Right lobe of liver (tissue), 4 donors: Measurements from ENCODE around the gene RACK1.

Source experiments
- CTCF ChIP-seq, 4 donors: fragments of 200-600 bp in 3 of 4; fragments of 450-650 bp in 1 of 4; IDR thresholded peaks; one replicate each; pipeline versions ENCODE4 v1.5.1 to v1.8.0; 2016 to 2022; ENCODE audit warnings: antibody characterized with exemption in 4 of 4, mild to moderate bottlenecking in 2 of 4
- POLR2A ChIP-seq: fragments of 450-650 bp; IDR thresholded peaks from one replicate; pipeline ENCODE4 v1.6.1; 2017; ENCODE audit warnings: antibody characterized with exemption, mild to moderate bottlenecking
- donor health status: DM: no; HTN: no; CAD: no.
- donor health status: DM: no; HTN: no; CAD: no.
- donor health status: DM: no; HTN: yes; CAD: no.

DNA sequence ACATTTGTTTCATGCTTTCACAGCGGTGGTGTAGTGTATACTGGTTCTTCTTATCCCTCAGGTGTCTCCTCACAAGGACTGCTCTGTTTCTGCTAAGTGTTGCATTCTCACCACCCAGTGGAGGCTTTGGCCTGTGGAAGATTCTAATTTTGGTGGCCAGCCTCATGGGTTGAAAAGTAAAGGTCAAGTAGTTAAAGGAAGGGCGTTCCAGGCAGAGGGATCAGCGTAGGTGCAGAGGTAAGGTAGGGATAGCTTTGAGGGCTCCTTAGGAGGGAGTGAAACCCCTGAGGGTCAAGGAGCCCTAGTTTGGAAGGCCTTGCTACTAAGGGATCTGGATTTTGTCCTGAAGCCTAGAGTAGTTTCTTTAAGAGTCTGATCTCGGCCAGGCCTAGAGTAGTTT, 4.6 kb upstream of the RACK1 start:
- TF ChIP-seq CTCF (IDR thresholded peaks at IDR 0.05) (no peak), POLR2A (no peak)
